K562 (cell line): ENCODE data around the gene SUPT5H. TPM values are rescaled to one million over a fixed set of nuclear protein-coding genes. Genes with fewer than 3 reads are reported as not detected.

Source experiments
- ATAC-seq: fragments of 200-7000 bp; cut with Tn5 transposase; 3 replicates; pipeline ENCODE4 v1.9.1; 2020; ENCODE audit warnings: moderate library complexity
- BruUV-seq: library from RNA; stranded (reverse); fragments of 400-500 nt; replicated peaks from 2 replicates; lab custom pipeline; 2021; lab: Mats Ljungman, UMichigan
- CTCF ChIA-PET: fragments of 300-600 bp; formaldehyde crosslinking; extraction: SDS; loops from one replicate; lab custom pipeline; 2021; ENCODE audit warnings: low intra/inter-chr PET ratio; lab: Yijun Ruan, JAX
- POLR2A ChIA-PET: fragments of 300-600, 350-650 bp; sonication (Branson Sonifier 250); formaldehyde crosslinking; extraction: SDS; loops from one replicate; lab custom pipeline; 2021; ENCODE audit warnings: antibody characterized with exemption, inconsistent platforms; lab: Yijun Ruan, JAX
- DNase-seq, 4 experiments: peaks; one replicate each; pipeline versions ENCODE4 v3.0.0 to v3.0.0-alpha.2; 2011 to 2018; ENCODE audit warnings: low spot score in 3 of 4, mixed read lengths in 3 of 4; ENCODE audit errors: extremely low read depth in 1 of 4
- FAIRE-seq: peaks from 2 replicates; lab custom pipeline; 2011; peaks lifted over from hg19 to GRCh38; lab: Jason Lieb, UNC
- H2AFZ ChIP-seq: 2 replicates; pipeline ENCODE4 v1.6.0; 2011; ENCODE audit warnings: low read depth, low read length, control low read depth, inconsistent platforms
- H3K27ac ChIP-seq: fragments of 200-600 bp; 3 replicates; pipeline ENCODE4 v1.8.0; 2011; ENCODE audit warnings: low read depth, mild to moderate bottlenecking, control low read depth, inconsistent platforms, low read length, moderate library complexity, mixed read lengths; ENCODE audit errors: extremely low read depth
- H3K27me3 ChIP-seq, 2 experiments: fragments of 300-600 bp in 1 of 2; 2 replicates in 1 of 2; 3 replicates in 1 of 2; pipeline versions ENCODE4 v1.6.0 to v1.8.0; 2011; ENCODE audit warnings: inconsistent platforms in 2 of 2, low read length in 2 of 2, mild to moderate bottlenecking in 1 of 2, mixed read lengths in 1 of 2, moderate library complexity in 1 of 2; ENCODE audit not compliant: control insufficient read depth in 2 of 2, insufficient read depth in 2 of 2
- H3K36me3 ChIP-seq: fragments of 300-600 bp; 3 replicates; pipeline ENCODE4 v1.8.0; 2011; ENCODE audit warnings: mild to moderate bottlenecking, low read length, inconsistent platforms; ENCODE audit not compliant: control insufficient read depth, insufficient read depth
- H3K4me1 ChIP-seq, 2 experiments: fragments of 200-600 bp in 1 of 2; replicated peaks in 1 of 2; 2 replicates in 1 of 2; 3 replicates in 1 of 2; pipeline versions ENCODE4 v1.5.1 to v1.8.0; 2011; ENCODE audit warnings: inconsistent platforms in 2 of 2, low read length in 2 of 2, mild to moderate bottlenecking in 1 of 2, mixed read lengths in 1 of 2, moderate library complexity in 1 of 2; ENCODE audit not compliant: control insufficient read depth in 2 of 2, insufficient read depth in 2 of 2
- H3K4me2 ChIP-seq: 2 replicates; pipeline ENCODE4 v1.6.1; 2011; ENCODE audit warnings: low read length, control low read depth, inconsistent platforms, mixed read lengths; ENCODE audit not compliant: insufficient read depth
- H3K4me3 ChIP-seq: fragments of 200-600 bp; sonication (generic), shearing (Covaris generic); 2 replicates; pipeline ENCODE4 v1.5.1; 2016; ENCODE audit warnings: control low read depth, inconsistent platforms
- H3K79me2 ChIP-seq: fragments of 200-600 bp; 3 replicates; pipeline ENCODE4 v1.8.0; 2011; ENCODE audit warnings: low read length, inconsistent platforms; ENCODE audit not compliant: control insufficient read depth, insufficient read depth
- H3K9ac ChIP-seq, 2 experiments: 2 replicates each; pipeline versions ENCODE4 v1.6.0 to v1.6.1; 2011; ENCODE audit warnings: low read depth in 2 of 2, low read length in 2 of 2, control low read depth in 1 of 2, inconsistent platforms in 1 of 2, mild to moderate bottlenecking in 1 of 2, mixed read lengths in 1 of 2; ENCODE audit not compliant: insufficient read depth in 1 of 2
- H3K9me1 ChIP-seq: one replicate; pipeline ENCODE4 v1.6.0; 2011; ENCODE audit warnings: inconsistent platforms, mild to moderate bottlenecking, low read length, moderate library complexity; ENCODE audit not compliant: control insufficient read depth, insufficient read depth
- H3K9me3 ChIP-seq: replicated peaks from 2 replicates; pipeline ENCODE4 v1.5.1; 2011; ENCODE audit warnings: low read depth, low read length, inconsistent platforms; ENCODE audit not compliant: control insufficient read depth, insufficient read depth
- H4K20me1 ChIP-seq: replicated peaks from 2 replicates; pipeline ENCODE4 v1.6.1; 2011; ENCODE audit warnings: low read length, inconsistent platforms, mixed read lengths; ENCODE audit not compliant: control insufficient read depth, insufficient read depth
- DMBX1 ChIP-seq: fragments of 250-450 bp; sonication (Bioruptor Pico); IDR thresholded peaks from 2 replicates; pipeline ENCODE4 v1.8.0; 2022; ENCODE audit warnings: inconsistent platforms, mild to moderate bottlenecking, moderate library complexity, borderline replicate concordance
- HNRNPL ChIP-seq: fragments of 200-400 bp; formaldehyde crosslinking; IDR thresholded peaks from 2 replicates; pipeline ENCODE4 v1.6.1; 2017; ENCODE audit warnings: low read depth, mild to moderate bottlenecking, low read length
- MXI1 ChIP-seq: IDR thresholded peaks from 2 replicates; pipeline ENCODE4 v1.6.1; 2011; ENCODE audit warnings: low read depth, mild to moderate bottlenecking, improper control_type of control experiment, low read length
- NR2F6 ChIP-seq: fragments of 450-650 bp; formaldehyde crosslinking; IDR thresholded peaks from 2 replicates; pipeline ENCODE4 v1.4.0; 2020; ENCODE audit warnings: mild to moderate bottlenecking
- POLR2A ChIP-seq: fragments of 450-650 bp; conservative IDR thresholded peaks from 2 replicates; pipeline ENCODE4 v1.6.1; 2016
- RFX1 ChIP-seq: fragments of 450-650 bp; IDR thresholded peaks from 2 replicates; pipeline ENCODE4 v1.6.1; 2016; ENCODE audit warnings: mild to moderate bottlenecking, moderate library complexity
- SAFB ChIP-seq: fragments of 200-400 bp; formaldehyde crosslinking; IDR thresholded peaks from 2 replicates; pipeline ENCODE4 v1.6.1; 2017; ENCODE audit warnings: low read depth, low read length, borderline replicate concordance
- SUPT5H ChIP-seq: fragments of 450-650 bp; IDR thresholded peaks from 2 replicates; pipeline ENCODE4 v1.6.1; 2016
- ZNF217 ChIP-seq: sonication (generic); formaldehyde crosslinking; IDR thresholded peaks from 2 replicates; pipeline ENCODE4 v1.8.0; 2022; ENCODE audit warnings: mild to moderate bottlenecking, missing genetic modification reagents
- WGBS: fragments of 100-300 bp; shearing (Covaris generic); methylation state at CpG from one replicate; pipeline ENCODE4 v1.1.6; 2016; ENCODE audit warnings: low coverage, mixed read lengths; ENCODE audit not compliant: insufficient coverage; ENCODE audit errors: missing lambda C conversion rate; 5-methylcytosine and 5-hydroxymethylcytosine counted together
- in situ Hi-C: fragments of 300-500 bp; cut with MboI; formaldehyde crosslinking; loops from 4 replicates; pipeline ENCODE4 v1.15.0; 2018; ENCODE audit warnings: inconsistent platforms, mixed read lengths
- intact Hi-C: fragments of 100-400 bp; cut with micrococcal nuclease; formaldehyde crosslinking; loops from 2 replicates; pipeline ENCODE4 v1.14.2; 2022
- polyA plus RNA-seq, 8 experiments: library from polyadenylated mRNA; depleted of rRNA in 4 of 8; stranded (reverse) in 5 of 8; unstranded in 3 of 8; fragments of >200 nt; fragmentation: Nextera tagmentation in 2 of 8; fragmentation: Illumina TruSeq in 1 of 8; extraction: Ambion mirVana in 2 of 8; extraction: Trizol in 1 of 8; gene quantifications; 2 replicates each; pipeline versions ENCODE4 v1.2.1 to v1.2.3, GENCODE V29; 2011 to 2014; ENCODE audit warnings: inconsistent platforms in 1 of 8, missing spikeins in 1 of 8
- total RNA-seq, 7 experiments: library from RNA; depleted of rRNA in 6 of 7; stranded (reverse); fragments of >200 nt in 6 of 7; fragmentation: Illumina TruSeq in 2 of 7; extraction: Trizol in 2 of 7; gene quantifications; 2 replicates each; pipeline versions ENCODE4 v1.2.1 to v1.2.3, GENCODE V29; 2011 to 2021; ENCODE audit warnings: low replicate concordance in 1 of 7
- TF ChIP-seq, protein P1 (sequence below): fragments of 450-650 bp; IDR thresholded peaks from 2 replicates; pipeline ENCODE4 v1.6.1; 2018; ENCODE audit not compliant: partially characterized antibody
- TF ChIP-seq, protein P2 (sequence below): sonication (generic); formaldehyde crosslinking; IDR thresholded peaks from 2 replicates; pipeline ENCODE4 v1.8.0; 2022; ENCODE audit warnings: mild to moderate bottlenecking, missing genetic modification reagents

The SUPT5H gene
- total and polyA plus RNA-seq, 9 of the 15 experiments (the other 6 are each of a cell fraction or from before 2014, with no cell fraction given) = 13.3 to 85.9 (median 35.9) TPM

DNA sequence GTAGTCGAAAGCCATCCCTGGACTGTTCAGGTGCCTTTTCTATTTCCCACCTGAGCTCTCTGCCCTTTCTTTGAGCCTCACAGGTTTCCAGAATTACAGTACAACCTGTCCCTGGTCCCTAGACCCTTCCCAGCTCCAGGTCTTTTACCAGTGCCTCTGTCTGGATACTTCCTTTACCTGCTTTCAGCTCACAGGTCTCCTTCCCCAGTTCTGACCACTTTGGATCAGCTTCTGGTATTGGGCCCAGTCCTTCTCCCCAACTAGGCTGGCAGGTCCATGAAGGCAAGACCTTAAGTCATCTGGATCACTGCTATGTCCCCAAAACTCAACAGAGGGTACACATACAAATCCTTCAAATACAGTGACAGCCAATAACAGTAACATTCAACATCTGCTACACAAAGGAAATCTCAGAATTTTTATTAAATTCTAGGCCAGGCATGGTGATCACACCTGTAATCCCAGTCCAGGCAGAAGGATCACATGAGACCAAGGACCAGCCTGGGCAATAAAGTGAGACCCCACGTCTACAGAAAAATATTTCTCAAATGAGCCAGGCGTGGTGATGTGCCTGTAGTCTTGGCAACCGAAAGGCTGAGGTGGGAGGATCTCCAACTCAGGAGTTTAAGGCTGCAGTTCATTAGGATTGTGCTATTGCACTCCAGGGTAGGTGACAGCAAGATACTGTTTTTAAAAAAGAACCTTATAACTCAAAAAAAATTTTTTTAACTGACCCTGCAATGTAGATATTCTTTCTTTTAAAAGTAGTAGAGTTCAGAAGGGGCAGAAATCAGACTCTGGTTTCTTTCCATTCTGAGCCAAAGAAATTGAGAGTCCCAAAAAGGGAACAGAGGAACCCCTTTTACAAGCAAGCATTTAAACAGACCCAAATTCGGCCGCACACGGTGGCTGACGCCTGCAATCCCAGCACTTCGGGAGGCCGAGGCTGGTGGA lies 11.0 kb upstream of the SUPT5H start:
- peaks cover 28 to 33% of the 10 kb centered on the region in 2 experiments for H3K4me1 ChIP-seq
- H3K36me3 ChIP-seq = peaks cover 37% of the 10 kb centered on the region
- DNase-seq (no peak), ATAC-seq (no peak)
- peak overlapping the region; percentile 95 for H3K27ac ChIP-seq
- WGBS = 12% methylated on average over 10 of the region's 10 CpGs
- H3K9ac ChIP-seq = peak overlapping the region; percentile 95 to 99
- H4K20me1 ChIP-seq = peaks cover 21% of the 10 kb centered on the region
- H2AFZ ChIP-seq = no peak overlapping the region
- peak overlapping the region; percentile 100 for H3K4me3 ChIP-seq
- H3K9me1 ChIP-seq = no peaks in the 10 kb centered on the region
- ChIA-PET CTCF (no interaction called here), POLR2A (interaction anchor here (0.8 to 6.2 kb wide), 17 partner anchors 10 to 238 kb away, joined by 3 to 141 read pairs (median 6); partner anchors contain the start of genes MED29, PAF1, SUPT5H and TIMM50)
- H3K4me2 ChIP-seq = peak overlapping the region; percentile 98
- H3K27me3 ChIP-seq = no peaks in the 10 kb centered on the region
- 0 out of 2 replicates have a peak, but pooled peaks have one; percentile 16 for TF ChIP-seq SUPT5H
- TF ChIP-seq NR2F6 (CRISPR knock-in tag) = 0 out of 2 replicates have a peak, but pooled peaks have one; percentile 18
- TF ChIP-seq ZNF217 (CRISPR knock-in tag) = no peak
- TF ChIP-seq MXI1 = peak; percentile 29; the same call in 1 of the 2 replicates
- 0 out of 2 replicates have a peak, but pooled peaks have one; percentile 12 for TF ChIP-seq HNRNPL
- peak; percentile 65; the same call in 1 of the 2 replicates for TF ChIP-seq RFX1
- TF ChIP-seq, protein P1, sequence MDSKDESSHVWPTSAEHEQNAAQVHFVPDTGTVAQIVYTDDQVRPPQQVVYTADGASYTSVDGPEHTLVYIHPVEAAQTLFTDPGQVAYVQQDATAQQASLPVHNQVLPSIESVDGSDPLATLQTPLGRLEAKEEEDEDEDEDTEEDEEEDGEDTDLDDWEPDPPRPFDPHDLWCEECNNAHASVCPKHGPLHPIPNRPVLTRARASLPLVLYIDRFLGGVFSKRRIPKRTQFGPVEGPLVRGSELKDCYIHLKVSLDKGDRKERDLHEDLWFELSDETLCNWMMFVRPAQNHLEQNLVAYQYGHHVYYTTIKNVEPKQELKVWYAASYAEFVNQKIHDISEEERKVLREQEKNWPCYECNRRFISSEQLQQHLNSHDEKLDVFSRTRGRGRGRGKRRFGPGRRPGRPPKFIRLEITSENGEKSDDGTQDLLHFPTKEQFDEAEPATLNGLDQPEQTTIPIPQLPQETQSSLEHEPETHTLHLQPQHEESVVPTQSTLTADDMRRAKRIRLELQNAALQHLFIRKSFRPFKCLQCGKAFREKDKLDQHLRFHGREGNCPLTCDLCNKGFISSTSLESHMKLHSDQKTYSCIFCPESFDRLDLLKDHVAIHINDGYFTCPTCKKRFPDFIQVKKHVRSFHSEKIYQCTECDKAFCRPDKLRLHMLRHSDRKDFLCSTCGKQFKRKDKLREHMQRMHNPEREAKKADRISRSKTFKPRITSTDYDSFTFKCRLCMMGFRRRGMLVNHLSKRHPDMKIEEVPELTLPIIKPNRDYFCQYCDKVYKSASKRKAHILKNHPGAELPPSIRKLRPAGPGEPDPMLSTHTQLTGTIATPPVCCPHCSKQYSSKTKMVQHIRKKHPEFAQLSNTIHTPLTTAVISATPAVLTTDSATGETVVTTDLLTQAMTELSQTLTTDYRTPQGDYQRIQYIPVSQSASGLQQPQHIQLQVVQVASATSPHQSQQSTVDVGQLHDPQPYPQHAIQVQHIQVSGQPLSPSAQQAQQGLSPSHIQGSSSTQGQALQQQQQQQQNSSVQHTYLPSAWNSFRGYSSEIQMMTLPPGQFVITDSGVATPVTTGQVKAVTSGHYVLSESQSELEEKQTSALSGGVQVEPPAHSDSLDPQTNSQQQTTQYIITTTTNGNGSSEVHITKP = peak; percentile 86
- TF ChIP-seq POLR2A = 0 out of 2 replicates have a peak, but pooled peaks have one; percentile 10
- no peak for TF ChIP-seq SAFB
- TF ChIP-seq, protein P2, sequence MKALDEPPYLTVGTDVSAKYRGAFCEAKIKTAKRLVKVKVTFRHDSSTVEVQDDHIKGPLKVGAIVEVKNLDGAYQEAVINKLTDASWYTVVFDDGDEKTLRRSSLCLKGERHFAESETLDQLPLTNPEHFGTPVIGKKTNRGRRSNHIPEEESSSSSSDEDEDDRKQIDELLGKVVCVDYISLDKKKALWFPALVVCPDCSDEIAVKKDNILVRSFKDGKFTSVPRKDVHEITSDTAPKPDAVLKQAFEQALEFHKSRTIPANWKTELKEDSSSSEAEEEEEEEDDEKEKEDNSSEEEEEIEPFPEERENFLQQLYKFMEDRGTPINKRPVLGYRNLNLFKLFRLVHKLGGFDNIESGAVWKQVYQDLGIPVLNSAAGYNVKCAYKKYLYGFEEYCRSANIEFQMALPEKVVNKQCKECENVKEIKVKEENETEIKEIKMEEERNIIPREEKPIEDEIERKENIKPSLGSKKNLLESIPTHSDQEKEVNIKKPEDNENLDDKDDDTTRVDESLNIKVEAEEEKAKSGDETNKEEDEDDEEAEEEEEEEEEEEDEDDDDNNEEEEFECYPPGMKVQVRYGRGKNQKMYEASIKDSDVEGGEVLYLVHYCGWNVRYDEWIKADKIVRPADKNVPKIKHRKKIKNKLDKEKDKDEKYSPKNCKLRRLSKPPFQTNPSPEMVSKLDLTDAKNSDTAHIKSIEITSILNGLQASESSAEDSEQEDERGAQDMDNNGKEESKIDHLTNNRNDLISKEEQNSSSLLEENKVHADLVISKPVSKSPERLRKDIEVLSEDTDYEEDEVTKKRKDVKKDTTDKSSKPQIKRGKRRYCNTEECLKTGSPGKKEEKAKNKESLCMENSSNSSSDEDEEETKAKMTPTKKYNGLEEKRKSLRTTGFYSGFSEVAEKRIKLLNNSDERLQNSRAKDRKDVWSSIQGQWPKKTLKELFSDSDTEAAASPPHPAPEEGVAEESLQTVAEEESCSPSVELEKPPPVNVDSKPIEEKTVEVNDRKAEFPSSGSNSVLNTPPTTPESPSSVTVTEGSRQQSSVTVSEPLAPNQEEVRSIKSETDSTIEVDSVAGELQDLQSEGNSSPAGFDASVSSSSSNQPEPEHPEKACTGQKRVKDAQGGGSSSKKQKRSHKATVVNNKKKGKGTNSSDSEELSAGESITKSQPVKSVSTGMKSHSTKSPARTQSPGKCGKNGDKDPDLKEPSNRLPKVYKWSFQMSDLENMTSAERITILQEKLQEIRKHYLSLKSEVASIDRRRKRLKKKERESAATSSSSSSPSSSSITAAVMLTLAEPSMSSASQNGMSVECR (CRISPR knock-in tag) = peak; percentile 11; the same call in 1 of the 2 replicates
- no peak for TF ChIP-seq DMBX1 (CRISPR knock-in tag)
- TF ChIP-seq, all 486 proteins: peak for 8
- BruUV-seq = no TSS peak
- intact Hi-C loops (no loop called here), in situ Hi-C loops (no loop called here)
- no peak for FAIRE-seq
- Histone ChIP-seq H3K79me2 (peaks cover 32% of the 10 kb centered on the region), H3K9me3 (no peaks in the 10 kb centered on the region)
